Common myeloid progenitor, CD34-positive (primary cell): Measurements from ENCODE around the gene CD74.

Source experiments
- CTCF ChIA-PET: fragments of 350-600 bp; sonication (Branson Sonifier 250); formaldehyde crosslinking; loops from one replicate; lab custom pipeline; 2021; ENCODE audit warnings: antibody characterized with exemption; lab: Charles Lee
- POLR2A ChIA-PET: fragments of 350-600 bp; sonication (Branson Sonifier 250); formaldehyde crosslinking; loops from one replicate; lab custom pipeline; 2021; ENCODE audit warnings: antibody characterized with exemption; lab: Charles Lee
- DNase-seq, 3 donors: peaks; one replicate each; pipeline versions ENCODE4 v3.0.0 to v3.0.0-alpha.2; 2013
- H3K27ac ChIP-seq, 2 experiments: 1 replicate in 1 of 2; 2 replicates in 1 of 2; pipeline ENCODE4 v1.7.0; 2013; ENCODE audit warnings: inconsistent platforms in 2 of 2, low read length in 2 of 2, mild to moderate bottlenecking in 2 of 2, low read depth in 1 of 2, moderate library complexity in 1 of 2; ENCODE audit not compliant: severe bottlenecking in 2 of 2, insufficient read depth in 1 of 2, poor library complexity in 1 of 2
- H3K27me3 ChIP-seq, 5 experiments: replicated peaks in 2 of 5; 1 replicate in 3 of 5; 2 replicates in 2 of 5; pipeline versions ENCODE4 v1.6.1 to v1.7.0; 2013; ENCODE audit warnings: low read length in 4 of 5, mild to moderate bottlenecking in 2 of 5, moderate library complexity in 2 of 5, inconsistent platforms in 1 of 5; ENCODE audit not compliant: insufficient read depth in 5 of 5, control insufficient read depth in 4 of 5
- H3K36me3 ChIP-seq, 4 experiments: 1 replicate in 2 of 4; 2 replicates in 2 of 4; pipeline versions ENCODE4 v1.6.1 to v1.7.0; 2013; ENCODE audit warnings: low read length in 3 of 4, control low read depth in 1 of 4, mild to moderate bottlenecking in 1 of 4; ENCODE audit not compliant: control insufficient read depth in 4 of 4, insufficient read depth in 4 of 4
- H3K4me1 ChIP-seq, 4 experiments: 1 replicate in 3 of 4; 2 replicates in 1 of 4; pipeline versions ENCODE4 v1.6.1 to v1.7.1; 2013; ENCODE audit warnings: low read length in 3 of 4, mild to moderate bottlenecking in 3 of 4, control low read depth in 1 of 4, inconsistent platforms in 1 of 4, moderate library complexity in 1 of 4; ENCODE audit not compliant: control insufficient read depth in 4 of 4, insufficient read depth in 4 of 4; ENCODE audit errors: control extremely low read depth in 1 of 4
- H3K4me3 ChIP-seq, 7 experiments: 1 replicate in 4 of 7; 2 replicates in 3 of 7; pipeline versions ENCODE4 v1.5.1 to v1.7.0; 2013; ENCODE audit warnings: mild to moderate bottlenecking in 7 of 7, low read length in 6 of 7, moderate library complexity in 6 of 7, inconsistent platforms in 2 of 7, low read depth in 2 of 7, control low read depth in 1 of 7; ENCODE audit not compliant: insufficient read depth in 4 of 7, control insufficient read depth in 1 of 7; ENCODE audit errors: extremely low read depth in 1 of 7
- H3K9me3 ChIP-seq, 5 experiments: 1 replicate in 4 of 5; 2 replicates in 1 of 5; pipeline versions ENCODE4 v1.6.1 to v1.7.1; 2013; ENCODE audit warnings: low read length in 4 of 5, mild to moderate bottlenecking in 2 of 5, inconsistent platforms in 1 of 5, low read depth in 1 of 5, moderate library complexity in 1 of 5; ENCODE audit not compliant: control insufficient read depth in 4 of 5, insufficient read depth in 2 of 5; ENCODE audit errors: control extremely low read depth in 1 of 5
- WGBS: methylation state at CpG from one replicate; pipeline ENCODE4 v1.1.5; 2013; ENCODE audit not compliant: insufficient coverage; 5-methylcytosine and 5-hydroxymethylcytosine counted together

The CD74 gene

DNA sequence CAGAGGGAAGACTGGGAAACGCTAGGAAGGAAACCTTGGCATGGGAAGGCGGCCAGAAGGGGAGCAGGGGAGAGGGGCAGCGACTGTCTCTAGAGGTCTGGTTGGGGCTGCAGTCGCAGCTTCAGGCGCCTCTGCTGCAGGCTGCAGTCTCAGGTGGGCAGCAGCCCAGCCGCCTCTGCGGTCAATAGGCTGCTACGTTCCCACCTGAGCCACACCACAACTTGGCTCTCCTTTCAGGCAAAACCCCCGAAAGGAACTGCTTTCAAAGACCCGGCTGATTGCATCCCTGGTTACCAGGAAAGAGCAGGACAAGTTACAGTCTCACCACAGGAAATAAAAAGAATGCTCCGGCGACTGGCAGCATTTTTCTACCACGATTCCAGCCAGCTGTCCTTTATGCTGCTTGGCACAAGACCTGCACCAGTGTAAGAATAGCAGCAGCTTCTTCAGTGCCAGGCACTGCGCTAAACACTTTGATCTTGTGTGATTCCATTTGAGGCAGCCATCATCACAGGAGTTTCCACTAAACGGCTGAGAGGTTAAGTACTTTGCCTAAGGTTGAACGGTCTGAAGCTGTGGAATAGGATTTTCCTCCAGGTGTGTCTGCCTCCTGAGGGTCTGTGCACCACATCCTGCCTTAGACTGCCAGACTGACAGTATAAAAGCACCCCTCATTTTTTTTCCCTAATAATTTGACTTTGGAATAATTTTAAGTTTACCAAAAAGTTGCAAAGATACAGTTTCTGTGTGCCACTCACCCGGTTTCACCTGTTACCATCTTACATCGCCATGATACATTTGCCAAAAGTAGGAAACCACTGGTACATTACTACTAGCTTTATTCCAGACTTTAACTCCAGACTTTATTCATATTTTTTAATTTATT lies 29.3 kb upstream of the CD74 start:
- H3K4me3 ChIP-seq = no peak overlapping the region
- no peak for DNase-seq
- peaks cover 0 to 6% (median 5%) of the 10 kb centered on the region in 4 experiments for H3K4me1 ChIP-seq
- no peak overlapping the region for H3K27ac ChIP-seq
- 74% methylated on average over 12 of the region's 18 CpGs for WGBS
- H3K36me3 ChIP-seq = peaks cover 10 to 51% (median 43%) of the 10 kb centered on the region in 4 experiments
- POLR2A ChIA-PET = no interaction called here
- no peaks in the 10 kb centered on the region for H3K27me3 ChIP-seq
- no peaks in the 10 kb centered on the region for H3K9me3 ChIP-seq
- CTCF ChIA-PET = interaction anchor here (0.9 to 1.4 kb wide), 5 partner anchors 25 to 83 kb away, joined by 3 to 6 read pairs (median 3); no protein-coding TSS in a partner anchor

DNA sequence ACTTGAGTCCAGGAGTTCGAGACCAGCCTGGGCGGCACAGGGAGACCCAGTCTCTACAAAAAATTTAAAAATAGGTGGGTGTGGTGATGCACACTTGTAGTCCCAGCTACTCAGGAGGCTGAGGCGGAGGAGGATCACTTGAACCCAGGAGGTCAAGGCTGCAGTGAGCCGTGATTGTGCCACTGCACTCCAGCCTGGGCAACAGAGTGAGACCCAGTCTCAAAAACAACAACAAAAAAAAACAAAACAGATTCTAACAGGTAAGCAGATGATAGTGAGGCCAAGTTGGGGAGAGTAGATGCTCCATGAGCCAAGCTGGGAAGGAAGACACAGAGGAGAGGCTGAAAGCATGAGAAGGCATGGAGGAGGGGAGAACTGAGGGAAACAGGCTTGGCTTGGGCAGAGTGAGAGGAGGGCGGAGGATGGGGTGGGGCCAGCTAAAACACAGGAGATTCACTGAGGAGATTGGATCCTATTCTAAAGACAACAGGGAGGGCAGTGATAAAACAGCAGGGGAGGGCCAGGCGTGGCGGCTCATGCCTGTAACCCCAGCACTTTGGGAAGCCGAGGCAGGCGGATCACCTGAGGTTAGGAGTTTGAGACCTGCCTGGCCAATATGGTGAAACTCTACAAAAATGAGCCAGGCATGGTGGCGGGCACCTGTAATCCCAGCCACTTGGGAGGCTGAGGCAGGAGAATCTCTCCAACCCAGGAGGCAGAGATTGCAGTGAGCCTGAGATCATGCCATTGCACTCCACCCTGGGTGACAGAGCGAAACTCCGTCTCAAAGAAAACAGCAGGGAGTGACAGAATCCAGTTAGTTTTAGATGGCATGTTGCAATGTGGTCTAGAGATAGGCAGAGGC lies 28.5 kb upstream of the CD74 start:
- ChIA-PET CTCF (interaction anchor here (1.4 to 10.1 kb wide), 3 partner anchors 30 to 45 kb away, joined by 3 to 165 read pairs (median 33); partner anchors contain the start of gene CD74), POLR2A (no interaction called here)
- Histone ChIP-seq H3K4me3 (no peak overlapping the region), H3K27ac (no peak overlapping the region), H3K4me1 (peaks cover 0 to 3% (median 1%) of the 10 kb centered on the region in 4 experiments), H3K9me3 (no peaks in the 10 kb centered on the region), H3K36me3 (peaks cover 5 to 42% (median 35%) of the 10 kb centered on the region in 4 experiments), H3K27me3 (no peaks in the 10 kb centered on the region)
- 96% methylated on average over 9 of the region's 12 CpGs for WGBS
- DNase-seq = no peak

DNA sequence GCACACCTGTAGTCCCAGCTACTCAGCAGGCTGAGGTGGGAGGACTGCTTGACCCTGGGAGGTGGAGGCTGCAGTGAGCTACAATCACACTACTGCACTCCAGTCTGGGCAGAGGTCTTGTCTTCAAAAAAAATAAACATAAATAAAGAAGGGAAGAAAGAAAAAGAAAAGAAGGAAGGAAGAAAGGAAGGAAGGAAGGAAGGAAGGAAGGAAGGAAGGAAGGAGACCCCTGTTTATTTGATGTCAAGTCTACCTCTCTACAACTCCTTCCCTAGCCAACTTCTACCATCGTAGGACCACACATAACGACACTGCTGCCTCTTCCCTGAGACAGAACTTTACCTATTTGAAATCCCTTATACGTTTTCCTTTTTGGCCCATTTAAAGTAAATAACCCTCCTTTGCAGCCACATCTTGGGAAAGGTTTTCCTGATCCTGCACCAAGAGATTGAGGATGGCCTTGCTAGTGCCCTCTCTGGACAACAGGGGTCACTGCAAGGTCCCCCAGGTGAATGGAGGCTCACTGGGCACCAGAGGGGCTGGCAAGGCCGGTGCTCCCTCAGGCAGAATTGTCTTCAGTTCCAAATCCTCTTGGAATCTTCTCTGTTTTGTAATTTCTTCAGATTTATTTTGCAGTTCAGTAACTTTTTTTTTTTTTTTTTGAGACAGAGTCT lies 26.3 kb upstream of the CD74 start:
- Histone ChIP-seq H3K4me3 (no peak overlapping the region), H3K36me3 (peaks cover 3 to 21% (median 13%) of the 10 kb centered on the region in 4 experiments), H3K27me3 (no peaks in the 10 kb centered on the region), H3K4me1 (peaks cover 0 to 6% (median 3%) of the 10 kb centered on the region in 4 experiments), H3K27ac (no peak overlapping the region), H3K9me3 (no peaks in the 10 kb centered on the region)
- ChIA-PET POLR2A (no interaction called here), CTCF (interaction anchor here (0.7 to 10.1 kb wide), 7 partner anchors 8 to 43 kb away, joined by 3 to 165 read pairs (median 6); partner anchors contain the start of genes CD74 and RPS14)
- peak; percentile 24 to 35 (median 29) for DNase-seq
- WGBS = 80% methylated on average over 4 of the region's 4 CpGs

DNA sequence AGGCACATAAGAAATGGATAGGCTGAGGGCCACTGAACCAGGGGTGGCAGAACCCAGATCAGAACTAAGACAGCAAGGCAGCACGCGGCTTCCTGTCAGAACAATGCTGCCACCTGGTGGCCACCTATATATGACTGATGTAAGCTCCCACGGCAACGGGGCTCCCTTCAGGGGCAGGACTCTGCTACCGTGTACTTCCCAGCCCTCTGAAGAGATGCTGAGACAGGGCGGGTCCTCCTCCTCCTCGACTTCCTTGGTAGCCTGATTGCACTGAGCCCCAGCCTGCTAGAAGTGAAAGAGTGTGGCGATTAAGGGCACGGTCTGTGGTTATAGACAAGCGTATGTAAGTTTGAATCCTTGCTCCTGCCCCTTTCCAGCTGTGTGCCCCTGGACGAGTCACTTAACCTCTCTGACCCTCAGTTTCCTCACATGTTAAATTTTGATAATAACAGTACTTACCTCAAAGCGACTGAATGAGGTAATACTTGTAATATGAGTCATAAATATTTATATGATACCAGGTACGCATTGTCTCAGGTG lies 23.5 kb upstream of the CD74 start:
- WGBS = 23% methylated on average over 9 of the region's 13 CpGs
- H3K27ac ChIP-seq = no peak overlapping the region
- peak; percentile 88 to 95 (median 93) for DNase-seq
- H3K36me3 ChIP-seq = peaks cover 0 to 6% (median 1%) of the 10 kb centered on the region in 4 experiments
- H3K27me3 ChIP-seq = no peaks in the 10 kb centered on the region
- no peaks in the 10 kb centered on the region for H3K9me3 ChIP-seq
- ChIA-PET CTCF (interaction anchor here (0.6 to 10.1 kb wide), 11 partner anchors 9 to 53 kb away, joined by 3 to 165 read pairs (median 7); partner anchors contain the start of gene CD74), POLR2A (interaction anchor here (0.6 to 1.4 kb wide), 3 partner anchors 36 to 57 kb away, joined by 6 to 9 read pairs (median 8); no protein-coding TSS in a partner anchor)
- peaks cover 0 to 6% (median 3%) of the 10 kb centered on the region in 4 experiments for H3K4me1 ChIP-seq
- H3K4me3 ChIP-seq = no peak overlapping the region

DNA sequence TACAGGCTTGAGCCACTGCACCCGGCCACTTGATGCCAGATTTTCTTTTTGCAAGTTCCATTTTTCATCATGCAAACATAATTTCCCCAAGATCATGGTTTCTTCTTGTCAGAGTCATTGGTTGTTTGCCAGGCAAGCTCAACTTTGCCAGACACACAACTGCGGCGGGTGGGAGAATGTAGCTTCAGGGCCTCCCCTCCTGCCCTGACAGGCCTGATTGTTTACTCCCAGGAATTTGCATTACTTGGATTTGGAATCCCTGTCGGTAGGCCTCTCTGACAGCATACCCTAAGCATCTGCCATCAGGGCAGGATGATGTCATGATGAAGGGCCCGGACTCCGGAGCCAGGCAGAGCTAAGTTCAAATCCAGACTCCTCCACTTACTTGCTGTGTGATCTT lies 21.8 kb upstream of the CD74 start:
- CTCF ChIA-PET = interaction anchor here (0.8 to 10.1 kb wide), 7 partner anchors 9 to 125 kb away, joined by 3 to 165 read pairs (median 4); no protein-coding TSS in a partner anchor
- no peak for DNase-seq
- POLR2A ChIA-PET = no interaction called here

DNA sequence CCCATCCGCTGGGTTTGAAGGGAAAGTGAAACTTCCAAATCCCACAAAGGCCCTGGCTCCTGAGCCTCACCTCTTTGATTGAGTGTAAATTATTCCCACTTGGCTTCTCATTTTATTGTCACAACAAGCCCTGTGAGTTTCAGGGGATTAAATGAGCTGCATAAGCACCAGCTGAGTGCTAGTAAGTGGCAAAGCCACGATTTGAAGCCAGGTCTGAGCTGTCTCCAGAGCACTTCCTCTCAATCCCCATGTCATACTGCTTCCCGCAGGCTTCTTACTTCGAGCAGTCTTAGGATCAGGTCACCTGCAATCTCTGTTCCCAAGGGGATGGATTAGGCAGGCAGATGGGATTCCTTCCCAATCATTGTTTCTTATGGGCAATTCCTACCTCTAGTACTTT lies 18.9 kb upstream of the CD74 start:
- ChIA-PET POLR2A (interaction anchor here (1.1 kb wide), 1 partner anchor 19 kb away, joined by 4 read pairs; the partner anchor contains the start of gene CD74), CTCF (interaction anchor here (1.1 to 10.1 kb wide), 3 partner anchors 14 to 35 kb away, joined by 4 to 165 read pairs (median 5); no protein-coding TSS in a partner anchor)
- no peak overlapping the region for H3K4me3 ChIP-seq
- H3K27ac ChIP-seq = no peak overlapping the region
- H3K36me3 ChIP-seq = no peaks in the 10 kb centered on the region
- H3K9me3 ChIP-seq = no peaks in the 10 kb centered on the region
- H3K27me3 ChIP-seq = no peaks in the 10 kb centered on the region
- H3K4me1 ChIP-seq = peaks cover 0 to 6% (median 3%) of the 10 kb centered on the region in 4 experiments
- no peak for DNase-seq
- 73% methylated on average over 4 of the region's 4 CpGs for WGBS

More for the DNA sequence above, 21.8 kb upstream of the CD74 start:
- Histone ChIP-seq H3K4me3 (no peak overlapping the region), H3K27me3 (no peaks in the 10 kb centered on the region), H3K36me3 (no peaks in the 10 kb centered on the region), H3K27ac (no peak overlapping the region), H3K9me3 (no peaks in the 10 kb centered on the region), H3K4me1 (peaks cover 0 to 6% (median 3%) of the 10 kb centered on the region in 4 experiments)
- WGBS = 98% methylated on average over 6 of the region's 6 CpGs
